Nucleus accumbens (tissue), 56 donors: Measurements from ENCODE around the gene SGCA.
A peak's percentile ranks its signal among the peaks of the same experiment; 100 is the strongest.

Experiments
- DNase-seq, 56 donors: peaks; one replicate each; lab custom pipeline; 2025; lab: John Stamatoyannopoulos, UW

SGCA gene

DNA sequence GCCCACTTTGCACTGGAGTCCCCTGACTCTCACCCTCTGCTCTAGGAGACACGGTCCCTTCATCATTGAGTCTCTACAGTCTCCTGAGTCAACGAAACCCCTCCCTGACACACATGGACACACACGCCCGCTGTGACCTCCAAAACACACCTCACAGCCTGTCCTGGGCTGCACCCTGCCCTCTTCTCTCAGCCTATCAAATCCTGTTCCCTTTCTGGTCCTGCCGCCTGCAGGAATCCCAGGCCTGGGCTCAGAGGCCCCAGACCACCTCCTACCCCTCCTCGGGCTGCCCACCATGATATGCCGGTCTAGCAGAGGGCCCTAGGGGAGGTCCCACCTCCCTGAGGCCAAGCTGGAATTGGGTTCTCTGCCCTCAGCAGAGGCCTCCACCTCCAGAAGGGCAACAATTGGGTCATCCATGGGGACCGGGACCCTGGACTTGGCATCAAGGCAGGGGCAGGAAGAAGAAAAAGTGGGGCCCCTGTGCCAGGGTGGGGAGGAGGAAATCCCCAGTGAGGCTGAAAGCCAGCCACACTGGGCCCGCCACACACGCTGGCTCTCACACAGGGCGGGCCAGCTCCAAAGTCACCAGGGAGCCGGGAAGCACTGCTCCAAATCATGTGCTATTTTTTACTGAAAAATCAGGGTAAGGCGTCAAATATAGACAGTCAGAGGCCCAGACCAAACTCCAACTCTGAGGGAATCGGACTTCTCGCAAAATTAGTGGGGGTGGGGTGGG lies 18.7 kb upstream of the SGCA start:
- DNase-seq: peak in 3 of 56 donors; percentile 18 to 52 (median 19)

DNA sequence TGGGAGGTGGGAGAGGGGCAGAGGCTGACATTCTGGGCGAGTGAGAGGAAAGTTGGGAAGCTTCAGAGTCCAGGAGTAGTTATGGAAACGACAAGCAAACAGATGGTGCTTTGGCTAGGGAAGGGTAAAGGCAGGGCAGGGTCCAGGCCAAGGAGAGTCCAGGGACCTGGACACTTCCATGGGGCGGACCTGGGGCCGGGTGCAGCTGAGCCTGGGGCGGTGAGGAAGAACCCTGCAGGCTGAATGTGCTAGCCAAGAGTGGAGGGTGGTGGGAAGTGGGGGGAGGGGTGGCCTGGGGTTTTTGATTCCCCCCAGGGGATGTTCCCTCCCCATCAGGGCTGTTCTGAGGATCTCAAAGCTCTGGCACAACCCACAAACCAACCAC lies 18.0 kb upstream of the SGCA start:
- peak in 7 of 56 donors; percentile 31 to 68 (median 58) for DNase-seq

DNA sequence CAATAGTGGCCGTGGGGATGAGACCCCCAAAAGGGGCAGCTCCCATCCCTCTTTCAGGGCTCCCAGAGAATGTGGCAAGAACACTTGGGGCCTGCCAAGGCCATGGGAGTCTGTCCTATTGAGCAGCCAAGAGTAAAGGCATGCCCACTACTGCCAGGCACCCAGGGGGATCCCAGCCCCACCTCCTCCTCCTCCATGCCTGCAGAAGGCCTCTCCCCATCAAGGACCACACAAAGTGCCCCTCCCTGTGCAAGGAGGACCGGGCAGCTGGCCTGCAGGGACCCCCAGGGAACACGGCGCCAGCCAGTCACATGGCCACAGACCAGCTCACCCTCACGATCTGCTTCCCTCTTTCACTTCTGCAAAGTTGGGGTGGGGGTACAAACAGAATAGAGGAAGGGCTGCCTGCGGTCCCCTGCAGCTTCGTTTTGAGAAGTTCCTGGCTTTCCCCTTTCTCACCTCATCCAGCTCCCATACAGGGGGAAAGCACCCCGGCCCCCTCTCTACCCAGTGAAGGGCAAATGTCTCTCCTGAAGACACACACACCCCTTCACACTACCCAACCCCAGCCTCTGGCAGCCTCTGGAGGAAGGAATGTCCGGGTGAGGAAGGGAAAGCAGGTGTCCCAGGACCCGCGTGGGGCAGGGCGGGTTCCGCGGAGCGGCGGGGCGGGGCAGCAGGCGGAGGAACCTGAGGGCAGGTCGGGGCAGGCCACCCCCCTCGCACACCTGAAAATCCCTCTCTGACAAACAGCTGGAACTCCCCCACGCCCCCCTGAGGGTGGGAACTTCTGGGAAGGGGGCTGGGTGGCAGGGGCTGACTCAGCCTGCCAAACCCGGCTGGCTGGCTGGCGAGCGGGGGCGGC lies 17.3 kb upstream of the SGCA start:
- DNase-seq: peak in 45 of 56 donors; percentile 24 to 77 (median 56)

DNA sequence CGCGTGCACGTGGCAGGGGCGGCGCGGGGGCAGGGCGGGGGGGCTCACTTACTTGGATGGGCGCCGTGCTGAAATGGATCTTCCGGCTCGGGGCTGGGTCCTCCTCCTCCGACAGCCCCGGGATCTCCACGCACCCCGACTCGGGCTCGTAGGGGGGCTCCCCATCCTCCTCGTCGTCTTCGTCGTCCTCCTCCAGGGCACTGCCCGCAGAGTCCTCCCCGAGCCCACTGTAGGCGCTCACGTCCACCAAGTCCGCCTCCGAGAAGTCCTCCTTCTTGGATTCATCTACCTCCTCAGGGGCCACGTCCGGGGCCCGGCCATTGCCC lies 16.8 kb upstream of the SGCA start:
- DNase-seq: peak in 3 of 56 donors; percentile 41 to 55 (median 55)

DNA sequence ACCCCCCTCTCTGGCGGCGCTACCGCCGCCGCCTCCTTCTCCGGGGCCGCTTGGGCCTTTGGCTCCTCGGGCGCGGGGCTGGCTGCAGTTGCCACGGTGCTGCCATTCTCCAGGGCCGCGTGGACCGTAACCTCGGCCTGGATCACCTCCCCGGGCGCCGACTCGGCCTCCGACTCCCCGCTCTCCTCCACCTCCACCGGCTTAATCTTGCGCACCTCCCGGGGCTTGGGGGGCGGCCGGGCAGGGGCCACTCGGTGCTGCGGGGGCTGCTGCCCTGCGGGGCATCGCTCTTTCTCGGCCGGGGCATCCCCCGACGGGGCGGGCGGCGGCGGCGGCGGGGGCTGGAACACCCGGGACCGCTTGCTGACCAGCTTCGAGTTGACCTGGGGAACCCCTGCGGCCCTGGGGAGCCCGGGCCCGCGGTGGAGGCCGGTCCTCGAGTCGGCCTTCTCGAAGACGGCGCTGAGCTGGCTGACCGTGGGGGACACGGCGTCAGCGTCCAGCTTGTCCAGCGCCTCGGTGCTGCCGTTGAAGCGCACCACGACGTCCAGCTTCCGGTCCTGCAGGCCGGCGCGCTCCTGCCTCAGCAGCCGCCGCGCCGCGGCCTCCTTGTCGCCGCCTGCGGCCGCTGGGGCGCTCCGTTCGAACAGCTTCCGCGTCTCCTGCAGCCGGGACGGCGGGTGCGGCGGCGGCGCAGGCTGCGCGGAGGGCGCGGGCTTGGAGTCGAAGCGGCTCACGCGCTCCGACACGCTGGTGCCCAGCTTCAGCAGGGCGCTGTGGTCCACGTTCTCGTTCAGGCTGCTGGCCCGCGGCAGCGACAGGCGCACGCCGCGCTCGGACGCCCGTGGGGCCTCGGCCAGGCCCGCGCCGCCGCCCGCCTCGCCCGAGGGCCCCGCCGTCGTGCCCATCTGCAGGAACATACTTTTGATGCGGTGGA lies 16.1 kb upstream of the SGCA start:
- peak in 23 of 56 donors; percentile 14 to 57 (median 42) for DNase-seq

DNA sequence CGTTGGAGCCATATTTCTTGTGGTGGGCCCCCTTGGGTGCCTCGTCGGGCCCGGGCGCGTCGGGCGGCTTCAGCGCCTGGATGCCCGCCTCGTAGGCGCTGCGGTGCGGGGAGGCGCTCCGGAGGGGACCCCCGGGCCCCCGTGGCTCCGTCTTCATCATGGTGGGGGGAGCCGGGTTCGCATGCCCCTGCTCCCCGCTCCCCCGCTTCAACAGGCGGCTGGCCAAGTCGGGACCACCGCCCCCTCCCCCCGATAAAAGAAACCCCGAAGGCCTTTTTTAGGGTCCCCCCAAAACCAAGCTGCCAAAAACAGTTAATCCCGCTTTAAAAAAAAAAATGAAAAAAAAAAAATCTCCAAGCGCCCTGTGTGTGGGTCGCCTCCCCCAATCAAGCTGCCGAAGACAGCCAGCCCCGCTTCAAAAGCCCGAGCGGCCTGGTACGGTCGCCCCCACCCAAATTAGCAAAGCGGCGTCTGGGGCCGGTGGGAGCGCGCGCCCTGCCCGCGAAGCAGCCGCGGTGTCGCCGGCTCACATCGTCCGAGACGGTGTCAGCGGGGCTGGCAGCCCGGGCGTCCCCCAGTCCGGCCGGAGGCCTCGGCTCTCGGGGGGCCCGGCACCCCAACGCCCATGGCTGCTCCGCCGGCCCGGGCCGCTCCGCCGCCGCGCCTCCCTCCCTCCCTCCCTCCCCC lies 15.3 kb upstream of the SGCA start, which contains the start of gene PPP1R9B:
TSS of gene PPP1R9B (minus strand) at position 324 of the 687 bp plus-strand sequence. CDS start at position 160, 164 bp downstream.
- DNase-seq: peak in 2 of 56 donors; percentile 49 to 50

DNA sequence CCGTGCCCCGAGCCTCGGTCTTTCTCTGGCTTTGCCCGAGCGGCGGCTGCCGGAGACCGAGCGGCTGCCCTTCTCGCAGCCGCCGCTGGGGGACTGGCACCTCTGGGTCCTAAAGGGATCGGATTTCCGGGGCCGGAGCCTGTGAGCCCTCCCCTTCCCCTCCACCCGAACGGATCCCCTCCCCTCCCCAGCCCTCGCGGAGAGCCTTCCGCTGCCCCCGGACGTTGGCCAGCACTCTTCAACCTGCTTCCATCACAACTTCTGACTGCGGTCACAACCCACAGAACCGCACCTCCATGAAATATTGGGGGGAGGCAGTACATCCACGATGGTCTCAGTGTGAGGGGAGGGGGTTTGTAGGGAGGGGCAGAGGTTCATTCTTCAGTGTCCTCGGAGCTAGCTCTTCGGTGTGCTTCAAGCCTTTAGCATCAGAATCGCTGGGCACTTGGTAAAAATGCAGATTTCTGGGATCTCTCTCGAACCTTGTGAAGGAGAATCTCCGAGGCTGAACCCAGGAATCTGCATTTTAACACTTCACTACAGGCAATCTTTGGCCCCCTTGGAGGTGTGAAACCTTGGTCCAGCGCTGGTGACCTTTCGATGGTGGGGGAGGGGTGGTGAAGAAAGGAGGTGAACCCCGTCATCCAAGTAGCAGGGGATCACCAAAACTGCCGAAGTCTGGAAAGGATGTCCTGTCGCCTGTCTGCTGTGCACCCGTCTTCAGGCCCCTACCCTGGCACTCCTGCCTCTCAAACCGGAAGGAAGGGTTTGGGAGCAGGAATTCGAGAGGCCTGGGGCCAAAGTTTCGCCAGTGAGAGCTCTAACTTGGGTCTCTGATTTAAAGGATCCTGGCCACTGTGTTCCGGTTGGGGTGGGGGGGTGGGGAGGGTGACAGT lies 14.5 kb upstream of the SGCA start:
- DNase-seq: peak; percentile 32 to 92 (median 81)

DNA sequence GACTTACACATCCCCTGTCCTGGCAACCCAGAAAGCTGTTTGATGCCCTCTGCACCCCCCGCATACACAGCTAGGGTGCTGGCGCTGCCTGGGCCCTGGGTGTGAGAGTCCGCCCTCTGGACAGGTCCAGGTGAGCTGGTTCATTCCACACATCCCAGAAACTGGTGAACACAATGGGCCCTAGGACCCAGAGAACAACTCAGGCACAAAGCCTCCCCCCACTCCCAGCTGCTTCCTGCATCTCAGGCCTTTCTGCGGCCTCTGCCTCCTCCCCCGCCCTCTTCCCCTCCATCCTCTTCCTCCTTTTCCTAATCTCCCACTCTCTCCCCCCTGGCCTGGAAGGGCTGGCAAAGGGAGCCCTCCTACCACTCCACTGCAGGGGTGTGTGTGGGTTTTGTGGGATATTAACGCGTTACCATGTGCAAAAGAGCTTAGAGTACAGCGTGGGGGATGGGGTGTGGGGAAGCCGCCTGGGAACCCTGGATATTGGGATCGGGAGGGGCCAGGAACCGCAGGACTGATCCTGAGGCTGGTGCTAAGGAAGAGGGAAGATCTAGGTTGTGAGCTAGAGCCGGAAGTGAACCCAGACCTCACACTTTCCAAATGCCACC lies 13.8 kb upstream of the SGCA start:
- peak in 55 of 56 donors; percentile 51 to 94 (median 83) for DNase-seq

DNA sequence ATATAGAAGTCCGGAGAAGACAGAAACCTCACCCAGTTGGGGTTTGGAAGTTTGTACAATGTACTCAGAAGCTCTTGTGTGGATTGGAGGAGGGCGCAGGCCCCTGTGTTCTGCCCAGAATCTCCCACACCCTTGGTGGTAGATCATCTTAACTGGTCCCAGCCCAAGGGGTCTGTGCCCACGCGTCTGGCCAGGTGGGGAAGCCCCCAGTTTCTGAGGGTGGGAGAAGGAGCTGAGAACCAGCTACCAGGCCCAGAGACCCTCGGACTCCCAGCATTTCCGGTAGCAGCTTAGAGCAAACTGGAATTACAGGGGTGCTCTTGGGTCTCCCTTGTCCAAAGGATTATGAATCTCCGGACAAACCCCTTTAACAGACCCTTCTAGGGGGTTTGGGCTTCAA lies 13.1 kb upstream of the SGCA start:
- no peak for DNase-seq

DNA sequence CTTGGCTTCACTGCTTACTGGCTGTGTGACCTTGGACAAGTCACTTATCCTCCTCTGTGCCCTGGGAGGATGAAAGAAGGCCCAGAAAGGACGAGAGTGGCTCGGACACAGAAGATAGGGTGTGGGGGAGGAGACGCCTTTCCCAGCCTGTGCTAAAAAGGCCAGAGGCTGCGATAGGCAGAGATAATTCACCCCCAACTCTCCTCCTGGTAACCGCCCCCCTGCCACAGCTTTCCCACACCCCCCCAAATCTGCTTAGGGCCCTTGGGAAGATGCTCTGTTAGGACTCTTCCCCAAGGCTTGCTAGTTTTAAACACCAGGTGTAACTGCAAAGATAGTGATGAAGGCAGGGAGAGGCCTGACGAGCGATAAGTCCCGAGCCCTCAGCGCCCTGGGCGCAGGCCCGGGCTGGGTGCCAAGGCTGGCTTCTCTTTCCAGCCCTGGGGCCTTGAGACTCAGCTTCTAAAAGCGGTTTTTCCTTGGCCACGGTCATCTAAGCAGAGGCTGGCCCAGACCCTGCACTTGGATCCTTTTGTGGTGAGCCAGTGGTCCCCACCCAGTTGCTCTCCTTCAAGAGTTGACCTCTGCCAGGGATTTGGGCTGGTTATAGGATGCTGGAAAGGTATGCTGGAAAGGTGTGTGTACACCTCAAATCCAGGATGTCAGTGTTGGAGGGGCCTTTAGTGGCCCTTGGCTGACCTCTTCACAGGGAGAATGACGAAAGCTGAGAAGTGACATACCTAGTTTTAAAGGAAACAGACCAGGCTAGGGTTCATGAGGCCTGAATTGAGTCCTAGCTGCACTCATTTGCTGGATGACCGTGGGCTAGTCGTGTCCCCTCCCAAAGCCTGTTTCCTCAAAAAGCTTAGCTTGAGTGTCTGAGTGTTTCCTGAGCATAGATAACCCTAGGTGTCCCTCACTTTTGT lies 11.9 kb upstream of the SGCA start:
- DNase-seq: peak in 2 of 56 donors; percentile 29 to 31

DNA sequence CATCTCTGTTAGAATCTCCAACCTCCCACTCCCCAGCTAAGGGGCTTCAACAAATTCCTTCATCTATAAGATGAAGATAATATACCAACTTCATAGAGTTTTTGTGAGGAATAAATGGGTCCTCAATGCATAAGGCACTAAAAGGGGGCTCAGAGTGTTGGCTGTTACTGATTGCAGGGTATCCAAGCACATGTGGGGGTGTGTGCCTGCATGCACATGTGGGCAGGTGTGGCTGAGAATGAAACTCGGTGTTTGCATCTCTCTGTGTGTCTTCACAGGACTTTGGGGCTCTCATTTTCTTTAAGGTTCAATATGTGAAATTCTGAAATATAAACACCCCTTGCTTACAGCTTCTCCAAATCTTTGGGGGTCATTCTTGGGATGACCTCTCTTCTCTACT lies 11.2 kb upstream of the SGCA start:
- no peak for DNase-seq

DNA sequence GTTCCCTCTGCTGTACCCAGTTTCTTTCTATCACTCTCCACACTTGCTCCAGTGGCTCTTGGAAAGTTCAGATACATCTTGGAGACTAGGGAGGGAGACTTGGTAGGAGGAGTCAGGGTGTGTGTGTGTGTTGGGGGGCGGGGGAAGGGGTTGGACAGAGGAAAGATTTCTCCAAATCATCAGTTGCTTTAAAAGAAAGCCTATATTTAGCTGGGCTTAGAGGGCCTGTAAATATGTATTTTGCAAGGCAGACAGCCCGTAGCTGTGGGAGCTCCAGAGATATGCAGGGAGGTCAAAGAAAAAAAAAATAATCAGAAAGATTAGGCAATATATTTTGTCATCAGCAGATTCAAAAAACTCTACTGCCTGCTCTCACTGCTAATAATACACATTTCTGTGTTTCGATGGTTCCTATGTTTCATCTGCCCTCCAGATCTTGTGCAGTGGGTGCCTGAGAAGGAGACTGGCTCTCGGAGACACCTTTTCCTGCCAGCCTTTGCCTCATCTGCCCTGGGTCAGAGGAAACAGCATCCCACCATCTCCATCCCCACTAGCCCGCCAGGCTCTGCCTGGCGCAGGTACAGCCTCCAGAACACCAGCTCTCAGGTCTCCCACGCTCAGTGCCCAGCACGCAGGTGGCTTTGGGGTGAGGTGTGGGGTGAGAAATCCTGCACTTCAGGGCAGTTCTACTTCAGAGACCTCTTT lies 10.5 kb upstream of the SGCA start:
- DNase-seq: no peak

DNA sequence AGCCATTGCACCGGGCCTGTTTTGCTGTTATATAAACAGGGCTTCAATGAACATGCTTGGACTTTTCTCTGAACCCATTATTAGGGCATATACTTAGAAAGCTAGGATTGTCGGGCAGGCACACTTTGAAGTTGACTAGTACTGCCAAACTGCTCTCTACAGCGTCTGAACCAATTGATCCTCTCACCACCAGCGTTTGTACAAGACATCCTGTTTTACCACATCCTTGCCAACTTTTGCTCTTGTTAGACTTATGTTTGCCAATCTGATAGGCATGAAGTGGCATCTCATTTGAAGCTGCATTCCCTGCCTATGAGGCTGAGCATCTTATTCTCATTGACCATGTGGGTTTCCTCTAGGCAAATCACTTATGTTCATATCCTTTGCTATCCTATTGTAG lies 7.9 kb upstream of the SGCA start:
- DNase-seq: no peak

DNA sequence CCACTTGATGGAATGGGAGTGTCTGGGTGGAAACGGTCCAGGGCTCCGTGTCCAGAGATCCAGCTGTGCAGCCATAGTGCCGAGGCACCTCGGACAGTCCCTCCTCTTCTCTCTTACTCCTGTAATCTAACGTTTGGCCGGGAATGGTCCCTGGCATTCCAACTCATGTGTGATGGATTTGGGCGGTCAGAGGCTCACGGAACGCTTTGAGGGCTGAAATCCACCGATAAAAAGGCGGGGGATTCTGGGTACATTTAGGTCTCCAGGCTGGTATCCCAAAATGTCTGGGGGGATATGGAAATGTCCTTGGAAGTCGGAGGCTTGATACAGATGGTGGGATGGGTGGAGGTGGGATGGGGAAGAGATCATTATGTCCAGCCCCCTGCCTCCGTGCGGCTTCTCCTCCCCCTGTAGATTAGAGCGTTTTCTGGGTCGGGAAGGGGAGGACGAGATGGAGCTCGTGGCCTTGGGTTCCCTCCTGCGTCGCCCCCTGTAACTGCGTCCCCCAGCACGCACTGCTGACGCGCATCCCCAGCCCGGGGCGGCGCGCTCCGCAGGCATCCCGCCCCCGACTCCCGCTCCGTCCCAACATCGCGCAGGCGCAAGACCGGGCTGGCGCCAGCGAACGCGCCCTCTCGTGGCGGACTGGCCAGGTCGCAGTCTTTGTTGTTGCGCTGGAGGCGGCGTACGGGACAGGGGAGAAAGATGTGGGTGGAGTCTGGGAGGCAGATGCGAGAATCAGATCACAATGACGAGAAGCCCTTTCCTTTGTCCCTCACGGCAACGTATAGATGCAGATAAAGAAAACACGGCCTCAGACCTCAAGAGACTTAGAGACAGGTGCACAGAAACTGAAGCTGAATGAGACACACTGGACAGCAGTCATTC lies 4.5 kb upstream of the SGCA start:
- DNase-seq: peak in 55 of 56 donors; percentile 33 to 97 (median 87)

DNA sequence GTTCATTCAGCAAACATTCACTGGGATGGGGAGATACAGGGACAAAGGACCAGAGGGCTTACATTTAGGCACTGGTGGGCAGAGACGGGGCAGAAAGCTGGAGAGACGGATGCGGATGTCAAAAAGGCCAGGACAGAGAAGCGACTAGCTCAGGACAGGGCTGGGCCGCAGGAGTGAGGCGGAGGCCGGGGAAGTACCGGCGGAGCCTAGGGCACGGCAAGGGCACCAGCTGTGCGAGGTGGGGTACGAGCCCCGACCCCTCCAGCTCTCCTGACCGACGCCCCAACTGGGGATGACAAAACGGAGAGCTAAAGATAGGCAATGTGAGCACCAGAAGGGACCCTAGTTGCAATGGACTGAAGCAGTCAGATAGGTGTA lies 3.9 kb upstream of the SGCA start:
- DNase-seq: no peak
